AG09309 (cell line): ENCODE measurements around the gene PTPRN2.

ENCODE experiments used
- DNase-seq: peaks from one replicate; pipeline ENCODE4 v3.0.0-alpha.2; 2010; ENCODE audit warnings: low read depth
- H3K4me3 ChIP-seq: 2 replicates; pipeline ENCODE4 v1.5.1; 2011; ENCODE audit warnings: mild to moderate bottlenecking, low read depth, low read length, moderate library complexity; ENCODE audit not compliant: control insufficient read depth
- TF ChIP-seq, protein P1 (sequence below): IDR thresholded peaks from 2 replicates; pipeline ENCODE4 v1.5.1; 2011; ENCODE audit warnings: mild to moderate bottlenecking, low read depth, low read length, inconsistent platforms; ENCODE audit not compliant: insufficient read depth, control insufficient read depth; ENCODE audit errors: missing control alignments

The PTPRN2 gene

DNA sequence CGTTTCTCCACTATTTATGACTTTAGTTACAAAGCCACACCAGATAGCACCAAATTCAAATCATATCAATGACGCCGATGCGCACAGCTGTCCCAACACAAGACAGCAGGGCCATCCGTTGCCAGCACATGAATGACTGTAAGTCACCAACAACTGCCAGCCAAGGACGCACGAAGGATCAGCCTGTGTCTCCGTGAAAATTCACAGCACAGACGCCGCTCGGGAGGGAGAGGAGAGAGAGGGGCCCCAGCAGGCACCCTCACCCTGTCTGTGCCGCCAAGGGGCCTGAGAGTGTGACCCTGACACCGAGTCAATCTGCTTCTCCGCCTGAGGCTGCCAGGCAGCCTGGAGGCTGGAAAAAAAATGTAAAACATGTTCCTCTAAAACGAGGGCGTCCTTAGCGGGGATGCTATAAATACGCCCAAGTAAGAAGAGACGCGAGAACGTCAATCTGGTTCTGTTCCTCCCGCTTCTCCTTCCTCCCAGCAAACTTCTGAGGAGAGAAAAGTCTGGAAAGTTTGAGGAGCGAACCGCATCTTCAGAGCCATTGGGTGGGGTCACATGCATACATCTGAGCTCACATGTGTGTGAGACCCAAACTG lies 111.2 kb downstream of the PTPRN2 start:
- TF ChIP-seq, protein P1, sequence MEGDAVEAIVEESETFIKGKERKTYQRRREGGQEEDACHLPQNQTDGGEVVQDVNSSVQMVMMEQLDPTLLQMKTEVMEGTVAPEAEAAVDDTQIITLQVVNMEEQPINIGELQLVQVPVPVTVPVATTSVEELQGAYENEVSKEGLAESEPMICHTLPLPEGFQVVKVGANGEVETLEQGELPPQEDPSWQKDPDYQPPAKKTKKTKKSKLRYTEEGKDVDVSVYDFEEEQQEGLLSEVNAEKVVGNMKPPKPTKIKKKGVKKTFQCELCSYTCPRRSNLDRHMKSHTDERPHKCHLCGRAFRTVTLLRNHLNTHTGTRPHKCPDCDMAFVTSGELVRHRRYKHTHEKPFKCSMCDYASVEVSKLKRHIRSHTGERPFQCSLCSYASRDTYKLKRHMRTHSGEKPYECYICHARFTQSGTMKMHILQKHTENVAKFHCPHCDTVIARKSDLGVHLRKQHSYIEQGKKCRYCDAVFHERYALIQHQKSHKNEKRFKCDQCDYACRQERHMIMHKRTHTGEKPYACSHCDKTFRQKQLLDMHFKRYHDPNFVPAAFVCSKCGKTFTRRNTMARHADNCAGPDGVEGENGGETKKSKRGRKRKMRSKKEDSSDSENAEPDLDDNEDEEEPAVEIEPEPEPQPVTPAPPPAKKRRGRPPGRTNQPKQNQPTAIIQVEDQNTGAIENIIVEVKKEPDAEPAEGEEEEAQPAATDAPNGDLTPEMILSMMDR, result no peak
- H3K4me3 ChIP-seq, result no peak overlapping the region
- no peak for DNase-seq

DNA sequence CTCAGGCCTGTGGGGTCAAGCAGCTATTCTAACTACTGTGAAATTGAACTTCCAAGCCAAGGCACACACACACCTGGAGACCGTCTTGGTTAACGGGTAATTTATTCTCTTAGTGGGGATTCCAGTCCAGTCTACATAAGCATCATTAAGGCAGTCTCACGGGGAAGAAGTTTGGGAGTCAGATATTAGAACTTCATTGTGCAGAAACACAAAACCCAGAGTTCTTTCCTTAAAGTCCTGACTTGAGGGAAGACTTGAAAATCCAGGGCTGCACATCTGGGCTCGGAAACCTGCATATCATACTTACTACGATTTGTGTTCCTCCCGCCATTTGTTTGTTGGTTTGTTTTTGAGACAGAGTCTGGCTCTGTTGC lies 112.0 kb downstream of the PTPRN2 start:
- DNase-seq, result no peak
- TF ChIP-seq, protein P1, result no peak
- no peak overlapping the region for H3K4me3 ChIP-seq

DNA sequence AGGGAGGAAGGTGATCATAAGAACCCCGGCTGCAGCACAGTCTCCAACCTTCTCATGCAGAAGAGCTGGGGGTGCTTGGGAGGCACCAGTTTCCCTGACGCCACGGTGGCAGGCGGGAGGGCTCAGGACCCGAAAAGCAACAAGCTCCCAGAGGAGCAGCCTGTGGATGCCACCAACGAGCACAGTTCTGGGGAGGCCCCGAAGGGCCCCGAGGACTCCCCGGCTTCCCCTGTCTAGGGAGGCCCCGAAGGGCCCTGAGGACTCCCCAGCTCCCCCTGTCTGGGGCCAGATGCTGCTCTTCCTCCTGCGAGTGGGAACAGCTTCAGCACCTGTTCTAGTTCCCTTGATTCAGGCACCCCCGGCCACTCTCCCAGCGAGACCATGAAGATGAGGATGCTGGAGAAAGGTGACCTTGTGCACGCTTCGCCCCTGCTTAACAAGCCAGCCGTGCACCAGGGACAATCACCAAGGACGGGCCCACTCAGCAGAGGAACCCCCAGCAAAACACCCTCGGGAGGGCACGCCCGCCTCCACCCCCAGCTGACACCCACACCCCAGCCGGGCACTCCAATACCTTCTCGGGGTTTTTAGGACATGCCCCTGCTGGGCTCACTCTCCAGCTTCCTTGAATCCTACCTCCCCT lies 112.5 kb downstream of the PTPRN2 start:
- no peak overlapping the region for H3K4me3 ChIP-seq
- TF ChIP-seq, protein P1, result no peak
- no peak for DNase-seq

DNA sequence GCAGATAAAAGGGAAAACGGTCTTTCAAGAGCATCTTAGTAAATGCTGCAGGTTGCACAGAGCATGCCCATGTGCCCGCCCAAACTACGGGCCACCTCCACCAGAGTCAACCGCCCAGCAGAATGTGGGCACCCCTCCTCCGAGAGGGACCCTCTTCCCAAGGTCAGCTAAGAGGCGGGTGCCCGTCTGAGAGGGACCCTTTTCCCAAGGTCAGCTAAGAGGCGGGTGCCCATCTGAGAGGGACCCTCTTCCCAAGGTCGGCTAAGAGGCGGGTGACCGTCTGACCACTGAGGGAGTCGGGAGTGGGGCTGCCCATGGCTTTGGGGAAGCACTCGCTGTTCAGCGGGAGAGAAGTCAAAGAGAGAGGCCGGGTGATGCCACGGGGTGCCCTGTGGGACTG lies 113.1 kb downstream of the PTPRN2 start:
- H3K4me3 ChIP-seq, result no peak overlapping the region
- DNase-seq, result no peak
- TF ChIP-seq, protein P1, result no peak

DNA sequence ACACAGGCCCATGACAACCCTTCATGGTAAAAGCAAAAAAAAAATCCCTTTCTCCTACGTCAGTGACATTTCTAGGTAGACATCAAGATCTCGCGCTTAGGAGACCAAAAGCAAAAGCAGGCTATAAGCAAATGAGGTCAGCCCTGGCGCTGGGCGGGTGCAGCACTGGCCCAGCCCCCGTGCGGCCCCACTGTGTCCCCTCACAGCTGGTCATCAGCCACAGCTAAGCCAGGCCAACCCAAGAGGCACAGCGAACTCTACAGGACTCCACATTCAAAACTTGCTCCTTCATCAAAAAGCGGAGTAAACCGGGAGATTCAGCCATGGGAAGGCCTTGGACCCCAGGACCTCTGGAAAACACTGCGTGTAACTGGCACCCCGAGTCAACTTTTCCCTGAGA lies 113.7 kb downstream of the PTPRN2 start:
- no peak overlapping the region for H3K4me3 ChIP-seq
- TF ChIP-seq, protein P1, result no peak
- no peak for DNase-seq

DNA sequence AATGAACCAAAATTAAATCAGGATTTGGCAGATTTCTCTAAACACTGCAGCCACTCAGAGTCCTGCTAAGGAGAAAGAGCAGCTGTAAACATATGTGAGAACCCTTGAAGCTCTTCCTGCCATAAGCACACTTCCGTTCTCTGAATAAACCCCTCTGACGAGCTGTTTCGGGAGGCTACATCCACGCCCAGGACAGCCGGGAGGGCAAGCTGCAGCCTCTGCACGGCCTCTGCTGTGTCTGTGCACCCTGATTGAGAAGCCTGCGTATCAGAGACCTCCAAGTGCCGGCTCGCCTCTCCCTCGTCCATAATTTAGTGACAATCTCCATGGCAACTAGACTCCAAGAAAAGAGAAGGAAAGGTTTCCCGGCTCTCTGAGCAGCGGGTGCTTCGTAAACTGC lies 114.4 kb downstream of the PTPRN2 start:
- H3K4me3 ChIP-seq, result no peak overlapping the region
- TF ChIP-seq, protein P1, result no peak
- no peak for DNase-seq
